Measurements from ENCODE around the gene OXTR.
A peak's percentile ranks its signal among the peaks of the same experiment; 100 is the strongest.

OXTR gene

GRCh38 chr3:8767256-8767666, 2.2 kb downstream of the OXTR start:
- H3K27me3 ChIP-seq (ENCODE audit: low read depth, low read length): peaks cover 31% of the 10 kb centered on the region
- H3K9me3 ChIP-seq (ENCODE audit: control insufficient read depth in 1 of 2, low read length in 2 of 2): no peaks in the 10 kb centered on the region
- H3K4me3 ChIP-seq (ENCODE audit: low read depth in 1 of 2, low read length in 2 of 2): peak overlapping the region; percentile 21 to 58

DNA sequence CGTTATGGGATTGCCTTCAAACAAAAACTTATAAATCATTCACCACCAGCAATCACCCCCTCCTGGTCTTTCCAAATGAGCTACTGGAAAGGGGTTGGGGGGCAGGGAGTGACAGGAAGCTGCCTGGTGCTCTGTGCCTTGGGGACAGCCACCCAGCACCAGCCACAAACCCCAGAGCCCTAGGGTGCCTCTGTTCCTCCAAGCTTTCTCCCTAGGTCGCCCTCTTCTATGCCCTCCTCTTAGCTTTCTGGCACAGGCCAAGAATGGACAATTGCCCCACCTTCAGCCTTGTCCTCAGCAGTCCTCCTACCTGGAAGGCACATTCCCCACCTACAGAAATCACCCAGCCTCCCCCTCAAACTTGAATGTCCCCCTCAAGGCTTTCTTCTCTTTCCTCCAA, 3.3 kb downstream of the OXTR start:
- Histone ChIP-seq H3K27ac (ENCODE audit: low read length) (no peak overlapping the region), H3K4me3 (ENCODE audit: low read depth in 1 of 2, low read length in 2 of 2) (no peak overlapping the region), H3K9me3 (ENCODE audit: control insufficient read depth in 1 of 2, low read length in 2 of 2) (no peaks in the 10 kb centered on the region), H3K36me3 (ENCODE audit: control insufficient read depth in 1 of 2, insufficient read depth in 2 of 2, low read length in 2 of 2) (no peaks in the 10 kb centered on the region), H3K27me3 (ENCODE audit: low read depth, low read length) (peaks cover 31% of the 10 kb centered on the region), H3K4me1 (ENCODE audit: control insufficient read depth in 1 of 2, insufficient read depth in 2 of 2, low read length in 2 of 2) (peaks cover 0 to 26% of the 10 kb centered on the region in 2 donors)

More at GRCh38 chr3:8767256-8767666, 2.2 kb downstream of the OXTR start:
- no peaks in the 10 kb centered on the region for H3K36me3 ChIP-seq (ENCODE audit: control insufficient read depth in 1 of 2, insufficient read depth in 2 of 2, low read length in 2 of 2)
- peaks cover 0 to 26% of the 10 kb centered on the region in 2 donors for H3K4me1 ChIP-seq (ENCODE audit: control insufficient read depth in 1 of 2, insufficient read depth in 2 of 2, low read length in 2 of 2)
- no peak overlapping the region for H3K27ac ChIP-seq (ENCODE audit: low read length)

- peaks cover 31% of the 10 kb centered on the region for H3K27me3 ChIP-seq (ENCODE audit: low read depth, low read length)
- no peak overlapping the region for H3K27ac ChIP-seq (ENCODE audit: low read length)
- no peak overlapping the region for H3K4me3 ChIP-seq (ENCODE audit: low read depth in 1 of 2, low read length in 2 of 2)
These were observed 3.9 kb downstream of the OXTR start for GRCh38 chr3:8765528-8765927.

DNA sequence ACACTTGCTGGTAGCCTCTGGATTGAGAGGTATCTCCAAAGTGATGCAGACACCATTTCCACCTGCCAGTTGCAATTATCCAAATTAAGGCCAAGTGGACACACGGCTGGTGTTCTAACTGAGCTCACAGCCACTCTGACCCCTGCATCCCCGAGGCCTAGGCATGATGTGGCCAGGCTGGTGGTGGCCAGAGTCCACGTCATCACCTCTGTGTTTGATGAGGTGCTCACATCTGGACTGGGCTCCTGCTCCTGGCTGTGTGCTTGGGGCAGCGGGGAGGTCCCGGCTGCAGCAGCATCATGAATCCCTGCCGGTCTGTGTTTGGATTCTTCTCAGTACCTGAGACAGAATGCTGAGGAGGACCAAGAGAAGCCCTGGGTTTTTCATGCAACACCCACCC, 4.9 kb downstream of the OXTR start:
- H3K36me3 ChIP-seq (ENCODE audit: control insufficient read depth in 1 of 2, insufficient read depth in 2 of 2, low read length in 2 of 2): no peaks in the 10 kb centered on the region
- no peak overlapping the region for H3K4me3 ChIP-seq (ENCODE audit: low read depth in 1 of 2, low read length in 2 of 2)
- H3K27ac ChIP-seq (ENCODE audit: low read length): no peak overlapping the region
- no peaks in the 10 kb centered on the region for H3K9me3 ChIP-seq (ENCODE audit: control insufficient read depth in 1 of 2, low read length in 2 of 2)
- peaks cover 0 to 24% of the 10 kb centered on the region in 2 donors for H3K4me1 ChIP-seq (ENCODE audit: control insufficient read depth in 1 of 2, insufficient read depth in 2 of 2, low read length in 2 of 2)
- peaks cover 31% of the 10 kb centered on the region for H3K27me3 ChIP-seq (ENCODE audit: low read depth, low read length)

More at GRCh38 chr3:8765528-8765927, 3.9 kb downstream of the OXTR start:
- H3K4me1 ChIP-seq (ENCODE audit: control insufficient read depth in 1 of 2, insufficient read depth in 2 of 2, low read length in 2 of 2): peaks cover 0 to 26% of the 10 kb centered on the region in 2 donors
- no peaks in the 10 kb centered on the region for H3K36me3 ChIP-seq (ENCODE audit: control insufficient read depth in 1 of 2, insufficient read depth in 2 of 2, low read length in 2 of 2)
- no peaks in the 10 kb centered on the region for H3K9me3 ChIP-seq (ENCODE audit: control insufficient read depth in 1 of 2, low read length in 2 of 2)

DNA sequence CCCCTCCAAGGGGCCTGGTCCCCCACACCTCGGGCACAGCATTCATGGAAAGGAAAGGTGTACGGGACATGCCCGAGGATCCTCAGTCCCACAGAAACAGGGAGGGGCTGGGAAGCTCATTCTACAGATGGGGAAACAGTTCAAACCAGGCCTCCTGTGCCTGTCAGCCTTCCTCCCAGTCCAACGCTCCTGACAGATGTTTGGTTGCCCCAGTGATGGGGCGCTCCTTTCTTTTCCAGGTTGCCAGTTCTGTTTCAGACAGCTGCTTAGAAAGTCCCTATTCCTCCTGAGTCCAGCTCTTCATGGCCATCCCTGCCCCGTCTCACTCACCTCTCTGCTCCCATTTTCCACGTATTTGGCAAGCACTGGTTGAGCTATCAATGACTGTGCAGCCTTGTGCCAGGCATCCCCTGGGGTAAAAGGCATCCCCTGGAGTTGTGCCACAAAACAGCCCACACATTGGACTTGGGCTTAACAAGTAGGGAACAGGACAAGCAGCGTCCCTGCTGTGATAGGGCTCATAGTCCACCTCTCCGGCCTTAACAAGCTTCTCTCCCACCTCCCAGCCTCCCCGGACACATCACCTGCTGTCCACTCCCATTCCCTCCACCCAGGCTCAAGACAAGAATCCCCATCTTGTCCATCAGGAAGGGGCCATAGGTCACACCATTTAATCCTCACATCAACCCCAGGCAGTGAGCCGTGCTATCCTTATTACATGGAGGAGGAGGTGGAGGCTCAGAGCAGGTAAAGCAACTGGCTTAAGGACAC, 6.6 kb downstream of the OXTR start:
- no peaks in the 10 kb centered on the region for H3K36me3 ChIP-seq (ENCODE audit: control insufficient read depth in 1 of 2, insufficient read depth in 2 of 2, low read length in 2 of 2)
- H3K27me3 ChIP-seq (ENCODE audit: low read depth, low read length): peaks cover 17% of the 10 kb centered on the region
- H3K27ac ChIP-seq (ENCODE audit: low read length): no peak overlapping the region
- no peak overlapping the region for H3K4me3 ChIP-seq (ENCODE audit: low read depth in 1 of 2, low read length in 2 of 2)
- H3K4me1 ChIP-seq (ENCODE audit: control insufficient read depth in 1 of 2, insufficient read depth in 2 of 2, low read length in 2 of 2): peaks cover 0 to 7% of the 10 kb centered on the region in 2 donors
- H3K9me3 ChIP-seq (ENCODE audit: control insufficient read depth in 1 of 2, low read length in 2 of 2): no peaks in the 10 kb centered on the region

DNA sequence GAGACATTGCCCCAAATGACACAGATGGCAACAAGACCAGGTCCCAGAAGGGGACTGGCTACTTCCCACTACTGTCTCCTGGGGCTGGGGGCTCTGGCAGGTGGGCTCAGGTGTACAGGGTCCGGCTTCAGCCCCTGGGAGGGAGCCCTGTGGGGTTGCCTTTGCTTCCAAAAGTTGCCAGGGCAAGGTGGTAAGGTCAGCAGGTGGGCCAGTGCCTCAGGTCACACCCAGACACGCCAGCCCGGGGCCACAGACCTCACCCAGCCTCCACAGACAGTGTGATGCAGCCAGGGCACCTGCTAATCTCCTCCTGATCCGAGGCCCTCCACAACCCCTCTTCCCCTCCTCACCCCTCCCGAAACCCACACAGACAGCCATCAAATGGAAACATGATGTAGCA, 7.5 kb downstream of the OXTR start:
- no peaks in the 10 kb centered on the region for H3K36me3 ChIP-seq (ENCODE audit: control insufficient read depth in 1 of 2, insufficient read depth in 2 of 2, low read length in 2 of 2)
- H3K4me3 ChIP-seq (ENCODE audit: low read depth in 1 of 2, low read length in 2 of 2): no peak overlapping the region
- H3K27ac ChIP-seq (ENCODE audit: low read length): no peak overlapping the region
- H3K27me3 ChIP-seq (ENCODE audit: low read depth, low read length): peaks cover 8% of the 10 kb centered on the region
- H3K9me3 ChIP-seq (ENCODE audit: control insufficient read depth in 1 of 2, low read length in 2 of 2): no peaks in the 10 kb centered on the region
- H3K4me1 ChIP-seq (ENCODE audit: control insufficient read depth in 1 of 2, insufficient read depth in 2 of 2, low read length in 2 of 2): no peaks in the 10 kb centered on the region

GRCh38 chr3:8760506-8760905, 8.9 kb downstream of the OXTR start:
- no peak overlapping the region for H3K4me3 ChIP-seq (ENCODE audit: low read depth in 1 of 2, low read length in 2 of 2)
- H3K4me1 ChIP-seq (ENCODE audit: control insufficient read depth in 1 of 2, insufficient read depth in 2 of 2, low read length in 2 of 2): no peaks in the 10 kb centered on the region
- no peaks in the 10 kb centered on the region for H3K9me3 ChIP-seq (ENCODE audit: control insufficient read depth in 1 of 2, low read length in 2 of 2)
- H3K27me3 ChIP-seq (ENCODE audit: low read depth, low read length): no peaks in the 10 kb centered on the region
- no peaks in the 10 kb centered on the region for H3K36me3 ChIP-seq (ENCODE audit: control insufficient read depth in 1 of 2, insufficient read depth in 2 of 2, low read length in 2 of 2)
- no peak overlapping the region for H3K27ac ChIP-seq (ENCODE audit: low read length)

GRCh38 chr3:8760091-8760490, 9.3 kb downstream of the OXTR start:
- Histone ChIP-seq H3K36me3 (ENCODE audit: control insufficient read depth in 1 of 2, insufficient read depth in 2 of 2, low read length in 2 of 2) (no peaks in the 10 kb centered on the region), H3K9me3 (ENCODE audit: control insufficient read depth in 1 of 2, low read length in 2 of 2) (no peaks in the 10 kb centered on the region), H3K27me3 (ENCODE audit: low read depth, low read length) (no peaks in the 10 kb centered on the region), H3K4me1 (ENCODE audit: control insufficient read depth in 1 of 2, insufficient read depth in 2 of 2, low read length in 2 of 2) (no peaks in the 10 kb centered on the region), H3K4me3 (ENCODE audit: low read depth in 1 of 2, low read length in 2 of 2) (no peak overlapping the region), H3K27ac (ENCODE audit: low read length) (no peak overlapping the region)

GRCh38 chr3:8759038-8759707, 10.2 kb downstream of the OXTR start:
- no peak overlapping the region for H3K4me3 ChIP-seq (ENCODE audit: low read depth in 1 of 2, low read length in 2 of 2)
- no peaks in the 10 kb centered on the region for H3K36me3 ChIP-seq (ENCODE audit: control insufficient read depth in 1 of 2, insufficient read depth in 2 of 2, low read length in 2 of 2)
- no peaks in the 10 kb centered on the region for H3K9me3 ChIP-seq (ENCODE audit: control insufficient read depth in 1 of 2, low read length in 2 of 2)
- H3K27me3 ChIP-seq (ENCODE audit: low read depth, low read length): no peaks in the 10 kb centered on the region
- H3K4me1 ChIP-seq (ENCODE audit: control insufficient read depth in 1 of 2, insufficient read depth in 2 of 2, low read length in 2 of 2): no peaks in the 10 kb centered on the region
- no peak overlapping the region for H3K27ac ChIP-seq (ENCODE audit: low read length)

DNA sequence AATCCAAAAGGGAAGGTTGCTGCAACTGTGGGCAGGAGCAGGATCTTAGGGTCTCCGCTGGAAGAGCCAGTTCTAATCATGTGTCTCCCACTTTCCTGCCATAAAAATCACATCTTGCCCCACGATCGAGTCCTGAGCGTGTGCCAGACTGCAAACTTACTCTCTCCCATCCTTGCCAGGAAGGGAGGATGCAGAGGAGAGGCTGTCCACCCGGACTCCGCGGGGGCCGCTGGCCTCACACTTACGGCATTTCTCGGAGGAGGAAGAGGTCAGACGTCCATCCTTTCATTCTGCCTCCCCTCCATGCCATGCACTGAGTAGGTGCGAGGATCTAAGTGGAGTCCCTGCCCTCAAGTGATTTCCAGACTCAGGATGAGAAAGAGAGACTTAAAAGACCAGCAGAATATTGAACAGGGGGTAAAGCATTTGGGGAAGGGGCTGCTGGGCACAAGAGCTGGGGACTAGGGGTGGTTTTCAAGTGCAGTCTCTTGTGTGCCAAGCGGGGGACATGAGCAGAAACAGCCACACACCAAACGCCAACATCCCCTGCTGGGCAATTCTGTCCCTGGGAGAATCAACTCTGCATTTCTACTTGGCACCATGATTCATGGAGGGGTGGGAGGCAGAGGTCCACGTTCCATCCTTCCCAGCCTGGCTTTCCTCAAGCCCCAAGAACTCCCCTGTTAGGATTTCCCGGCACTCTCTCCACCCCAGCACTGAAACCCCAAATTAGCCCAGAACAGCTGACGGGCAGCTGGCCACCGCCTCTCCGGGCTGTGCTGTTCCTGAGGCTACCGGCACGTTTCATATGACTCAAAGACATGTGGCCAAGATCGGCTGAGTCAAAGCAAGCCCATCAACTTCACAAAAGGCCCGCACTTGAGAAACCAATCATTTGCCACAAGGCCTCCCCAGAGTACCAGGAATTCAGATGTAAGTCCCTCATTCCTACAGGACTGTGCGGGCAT, 11.6 kb downstream of the OXTR start:
- H3K9me3 ChIP-seq (ENCODE audit: control insufficient read depth in 1 of 2, low read length in 2 of 2): no peaks in the 10 kb centered on the region
- H3K4me1 ChIP-seq (ENCODE audit: control insufficient read depth in 1 of 2, insufficient read depth in 2 of 2, low read length in 2 of 2): no peaks in the 10 kb centered on the region
- no peak overlapping the region for H3K4me3 ChIP-seq (ENCODE audit: low read depth in 1 of 2, low read length in 2 of 2)
- no peaks in the 10 kb centered on the region for H3K27me3 ChIP-seq (ENCODE audit: low read depth, low read length)
- H3K36me3 ChIP-seq (ENCODE audit: control insufficient read depth in 1 of 2, insufficient read depth in 2 of 2, low read length in 2 of 2): no peaks in the 10 kb centered on the region
- H3K27ac ChIP-seq (ENCODE audit: low read length): no peak overlapping the region

- Histone ChIP-seq H3K27ac (ENCODE audit: low read length) (no peak overlapping the region), H3K4me1 (ENCODE audit: control insufficient read depth in 1 of 2, insufficient read depth in 2 of 2, low read length in 2 of 2) (no peaks in the 10 kb centered on the region), H3K4me3 (ENCODE audit: low read depth in 1 of 2, low read length in 2 of 2) (no peak overlapping the region), H3K27me3 (ENCODE audit: low read depth, low read length) (no peaks in the 10 kb centered on the region), H3K9me3 (ENCODE audit: control insufficient read depth in 1 of 2, low read length in 2 of 2) (no peaks in the 10 kb centered on the region), H3K36me3 (ENCODE audit: control insufficient read depth in 1 of 2, insufficient read depth in 2 of 2, low read length in 2 of 2) (no peaks in the 10 kb centered on the region)
These were observed 12.7 kb downstream of the OXTR start for GRCh38 chr3:8756671-8757070.

Data from muscle layer of duodenum (tissue), 2 donors.